ENCODE measurements around the gene XPNPEP3.
A peak's percentile ranks its signal among the peaks of the same experiment; 100 is the strongest.
"Not testable (repeated sequence)": the region's sequence is repeated elsewhere in the genome, so short reads cannot be mapped to it uniquely, and the experiment has no call there.

Gene XPNPEP3

DNA sequence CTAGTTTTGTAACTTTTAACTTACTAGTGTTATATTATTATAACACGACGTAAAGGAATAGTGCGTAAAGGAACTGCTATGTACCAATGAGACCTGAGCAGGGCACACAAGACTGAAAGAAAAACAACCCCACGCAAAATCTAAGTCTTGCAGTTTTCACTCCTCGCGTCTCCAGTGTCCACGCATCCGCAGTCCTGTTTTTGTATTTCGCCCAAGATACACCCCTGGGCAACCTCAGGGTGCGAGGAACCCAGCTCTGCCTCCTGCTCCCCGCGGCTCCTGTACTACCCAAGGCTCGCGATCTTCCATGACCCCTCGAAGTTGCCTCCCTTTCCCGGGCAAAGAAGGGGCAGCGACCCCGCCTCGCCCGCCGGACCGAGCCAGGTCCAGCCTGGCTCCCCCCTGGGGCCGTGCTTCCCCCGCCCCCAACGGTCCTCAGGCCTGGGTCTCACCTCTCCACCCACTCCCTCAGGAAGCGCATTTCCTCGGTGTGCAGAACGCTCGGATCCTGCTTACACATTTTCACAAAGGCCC is 902 bp upstream of the XPNPEP3 start:
- peak in 1 of 2 donors; percentile 24 for DNase-seq (ENCODE audit: low read depth in 1 of 2, low spot score in 1 of 2)

DNA sequence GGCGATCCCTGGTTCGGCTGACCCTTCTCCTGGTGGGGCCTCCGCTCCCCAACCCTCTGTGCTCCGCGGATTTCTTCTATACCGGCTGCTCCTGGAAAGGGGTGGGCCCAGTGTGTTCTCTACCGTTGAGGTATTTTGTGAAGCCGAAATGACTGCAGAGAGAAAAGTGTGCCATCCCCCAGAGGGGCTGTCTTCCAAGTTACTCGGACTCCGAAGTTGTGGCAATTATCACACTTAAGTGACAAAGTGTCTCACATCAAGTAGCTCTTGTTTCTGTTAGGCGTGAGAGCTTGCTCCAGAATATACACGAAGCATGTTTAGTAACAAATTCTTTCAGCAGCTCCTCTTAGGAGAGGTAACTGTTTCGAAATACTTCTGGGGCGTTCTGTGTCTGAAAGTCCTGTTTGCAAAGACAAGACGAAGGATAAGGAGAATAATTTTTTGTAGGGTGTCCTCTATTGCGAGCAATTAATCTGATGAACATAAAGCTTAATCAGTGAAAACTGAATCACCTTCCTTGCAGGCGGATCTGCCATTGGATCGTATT is 434 bp downstream of the XPNPEP3 start:
- DNase-seq (ENCODE audit: low read depth in 1 of 2, low spot score in 1 of 2), result no peak

DNA sequence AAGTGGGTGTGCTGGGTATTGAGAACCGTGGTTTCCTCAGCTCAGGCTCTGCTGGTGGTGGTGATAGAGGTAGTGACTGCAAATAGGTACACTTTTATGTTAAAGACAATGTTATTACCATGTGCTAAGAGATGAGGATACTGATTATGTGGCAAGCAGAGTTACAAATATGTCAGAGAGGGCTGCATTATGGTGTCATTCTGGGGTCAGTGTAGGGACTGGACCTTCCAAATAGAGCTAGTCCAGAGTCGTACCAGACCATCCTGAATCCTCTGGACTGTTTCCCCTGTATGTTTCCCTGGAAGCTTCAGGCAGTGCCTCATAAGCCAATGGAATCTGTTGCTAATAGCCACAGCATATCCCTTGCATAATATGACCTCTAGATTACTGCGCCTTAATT is 5.1 kb downstream of the XPNPEP3 start, which contains the start of gene DNAJB7:
DNAJB7 (minus strand) TSS at position 101 of the 400 bp plus-strand sequence. CDS start 119 bp downstream, outside the sequence.
- no peak for DNase-seq (ENCODE audit: low read depth in 1 of 2, low spot score in 1 of 2)

DNA sequence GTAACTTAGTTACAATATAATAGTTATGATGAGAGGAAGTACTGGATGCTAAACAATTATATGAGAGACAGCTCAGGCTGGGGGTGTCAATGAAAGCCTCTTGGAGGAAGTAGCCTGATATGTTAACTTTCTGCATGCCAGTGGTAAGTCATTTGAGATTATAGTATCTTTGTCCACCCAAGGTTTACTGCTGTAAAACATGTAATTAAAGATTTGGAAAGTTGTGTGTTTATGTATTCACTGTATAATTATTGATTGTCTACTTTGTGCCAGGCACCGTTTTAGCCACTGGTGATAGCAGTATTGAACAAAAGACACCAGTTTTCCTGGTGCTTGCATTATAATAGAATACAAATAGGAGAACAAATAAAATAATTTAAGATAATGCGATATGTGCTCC is 5.6 kb downstream of the XPNPEP3 start:
- no peak for DNase-seq (ENCODE audit: low read depth in 1 of 2, low spot score in 1 of 2)

DNA sequence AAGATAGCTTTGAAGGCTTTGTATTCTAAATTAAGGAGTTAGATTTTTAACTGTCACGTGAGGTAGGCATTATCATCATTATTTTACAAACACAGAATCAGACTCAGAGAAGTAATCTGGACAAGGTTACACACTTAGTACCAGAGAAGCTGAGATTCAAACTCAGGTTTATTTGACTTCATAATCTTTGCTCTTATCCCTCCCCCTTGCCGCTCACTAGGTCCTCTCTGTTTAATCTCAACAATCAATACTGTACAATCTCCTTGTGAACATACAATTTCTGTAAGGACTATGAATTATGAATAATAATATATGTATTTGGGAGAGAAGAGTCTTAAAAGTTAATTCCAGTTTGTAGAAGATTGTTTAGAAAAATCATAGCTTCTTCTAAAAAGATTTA is 10.2 kb downstream of the XPNPEP3 start:
- no peak for DNase-seq (ENCODE audit: low read depth in 1 of 2, low spot score in 1 of 2)

DNA sequence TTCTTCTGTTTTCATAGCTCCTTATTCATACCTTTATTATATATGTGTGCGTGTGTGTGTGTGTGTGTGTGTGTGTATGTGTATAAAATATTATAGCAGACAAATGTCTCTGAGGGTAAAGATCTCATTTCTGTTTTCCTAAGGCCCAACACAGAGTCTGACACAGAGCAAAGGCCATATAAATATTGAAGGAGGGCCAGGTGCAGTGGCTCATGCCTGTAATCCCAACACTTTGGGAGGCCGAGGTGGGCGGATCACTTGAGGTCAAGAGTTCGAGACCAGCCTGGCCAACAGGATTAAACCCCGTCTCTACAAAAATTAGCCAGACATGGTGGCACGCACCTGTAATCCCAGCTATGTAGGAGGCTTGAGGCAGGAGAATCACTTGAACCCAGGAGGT is 11.4 kb downstream of the XPNPEP3 start:
- DNase-seq (ENCODE audit: low read depth in 1 of 2, low spot score in 1 of 2), result not testable (repeated sequence)

DNA sequence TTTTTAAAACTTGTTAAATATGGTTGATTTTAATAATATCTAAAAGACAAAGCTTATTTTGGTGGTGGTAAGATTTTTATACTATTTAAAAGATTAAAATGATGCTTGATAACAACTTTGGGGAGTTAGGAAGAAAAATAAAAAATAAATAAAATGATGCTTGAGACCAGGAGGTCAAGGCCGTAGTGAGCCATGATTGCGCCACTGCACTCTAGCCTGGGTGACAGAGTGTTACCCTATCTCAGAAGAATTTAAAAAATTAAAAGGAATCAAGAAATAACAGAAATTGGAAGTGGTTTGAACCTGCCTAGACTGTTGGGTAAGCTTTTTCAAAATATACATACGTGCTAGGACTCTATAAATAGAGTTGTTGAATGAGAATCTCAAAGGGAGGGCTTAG is 17.1 kb downstream of the XPNPEP3 start:
- DNase-seq (ENCODE audit: low read depth in 1 of 2, low spot score in 1 of 2), result no peak

DNA sequence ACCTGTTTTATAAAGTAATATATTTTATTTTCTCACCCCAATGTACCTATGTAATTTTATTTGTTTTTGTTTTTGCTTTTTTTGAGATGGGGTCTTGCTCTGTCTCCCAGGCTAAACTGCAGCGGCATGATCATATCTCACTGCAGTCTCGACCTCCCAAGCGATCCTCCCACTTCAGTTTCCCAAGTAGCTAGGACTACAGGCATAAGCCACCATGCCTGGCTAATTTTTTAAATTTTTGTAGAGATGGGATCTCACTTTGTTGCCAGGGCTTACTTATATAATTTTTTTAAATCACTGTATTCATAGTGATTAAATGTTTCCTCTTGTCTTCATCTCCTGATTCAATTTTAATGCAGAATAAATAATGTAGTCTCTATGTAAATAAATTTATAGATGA is 18.2 kb downstream of the XPNPEP3 start:
- no peak for DNase-seq (ENCODE audit: low read depth in 1 of 2, low spot score in 1 of 2)

DNA sequence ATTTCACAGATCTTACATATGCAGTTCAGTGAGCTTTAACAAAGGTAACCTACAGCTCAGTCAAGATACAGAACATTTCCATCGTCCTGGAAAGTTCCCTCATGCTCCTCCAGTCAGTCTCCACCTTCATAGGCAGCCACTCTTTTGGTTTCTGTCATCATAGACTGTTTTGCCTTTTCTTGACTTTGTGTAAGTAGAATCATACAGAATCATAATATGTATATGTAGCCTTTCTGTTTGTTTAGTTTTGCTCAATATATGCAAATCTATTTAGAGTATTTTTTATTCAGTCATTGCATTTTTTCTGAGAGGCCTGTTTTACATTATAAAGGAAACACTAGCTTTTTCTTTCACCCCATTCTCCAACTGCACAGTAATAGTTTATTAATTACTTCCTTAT is 20.0 kb downstream of the XPNPEP3 start:
- DNase-seq (ENCODE audit: low read depth in 1 of 2, low spot score in 1 of 2), result no peak

DNA sequence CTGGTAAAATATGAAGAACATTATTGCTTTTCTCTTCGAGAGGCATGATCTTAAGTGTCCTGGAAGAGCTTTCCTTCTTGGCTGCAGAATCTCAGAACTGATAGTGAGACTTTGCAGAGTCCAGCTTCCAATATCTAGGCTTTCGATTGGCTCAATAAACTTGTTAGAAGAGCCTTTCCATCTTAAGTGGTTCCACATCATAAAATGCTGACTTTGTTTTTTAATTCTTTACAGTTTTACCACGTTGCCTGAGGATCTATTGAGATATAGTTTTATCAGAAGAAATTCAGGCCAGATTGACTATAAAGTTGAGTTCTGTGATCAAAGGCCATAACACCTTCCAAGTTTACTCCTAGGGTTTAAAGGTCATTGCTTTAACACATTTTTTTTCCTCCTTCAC is 20.5 kb downstream of the XPNPEP3 start:
- DNase-seq (ENCODE audit: low read depth in 1 of 2, low spot score in 1 of 2), result no peak

DNA sequence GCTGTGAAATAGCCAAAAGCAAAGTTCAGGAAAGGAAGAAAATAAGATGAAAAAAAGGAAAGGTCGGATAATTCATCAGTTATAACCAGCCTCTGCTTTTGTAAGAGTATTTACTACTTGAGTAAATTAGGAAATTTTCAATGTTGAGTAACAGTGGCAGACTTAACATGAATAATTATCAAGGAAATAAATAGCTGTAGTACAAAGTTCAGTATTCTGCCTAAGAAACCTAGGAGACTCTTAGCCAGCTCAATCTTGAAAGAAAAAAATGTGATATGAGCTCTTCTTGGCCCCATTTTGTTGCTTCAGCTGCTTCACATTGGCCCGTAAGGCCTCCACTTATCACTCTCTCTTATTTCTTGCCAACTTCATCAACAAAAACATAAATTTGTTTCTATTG is 22.0 kb downstream of the XPNPEP3 start:
- no peak for DNase-seq (ENCODE audit: low read depth in 1 of 2, low spot score in 1 of 2)

DNA sequence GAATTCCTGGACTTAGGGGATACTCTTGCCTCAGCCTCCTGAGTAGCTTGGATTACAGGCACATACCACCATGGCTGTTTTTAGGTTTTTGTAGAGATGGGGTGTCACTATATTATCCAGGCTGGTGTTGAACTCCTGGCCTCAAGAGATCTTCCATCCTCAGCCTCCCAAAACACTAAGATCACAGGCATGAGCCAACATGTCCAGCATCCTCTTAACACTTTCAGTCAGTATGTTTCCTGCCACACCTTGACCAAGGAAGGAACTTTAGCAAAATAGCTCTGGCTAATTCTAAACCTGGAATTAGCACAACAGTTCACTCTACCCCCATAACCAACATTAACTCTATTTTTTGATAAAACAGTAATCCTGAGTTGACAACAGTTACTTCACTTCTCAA is 32.2 kb downstream of the XPNPEP3 start:
- DNase-seq (ENCODE audit: low read depth in 1 of 2, low spot score in 1 of 2), result no peak

DNA sequence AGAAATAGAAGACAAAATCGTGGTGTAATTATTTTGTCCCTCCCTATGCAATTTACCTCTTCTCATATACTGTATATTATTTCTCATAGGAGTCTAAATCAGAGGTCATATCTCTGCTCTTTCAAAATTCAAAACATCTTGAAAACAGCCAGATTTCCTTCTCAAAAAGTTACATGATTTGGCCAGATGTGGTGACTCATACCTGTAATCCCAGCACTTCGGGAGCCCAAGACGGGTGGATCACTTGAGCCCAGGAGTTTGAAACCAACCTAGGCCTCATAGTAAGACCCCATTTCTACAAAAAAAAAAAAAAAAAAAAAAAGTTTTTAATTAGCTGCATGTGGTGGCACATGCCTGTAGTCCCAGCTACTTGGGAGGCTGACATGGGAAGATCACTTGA is 33.9 kb downstream of the XPNPEP3 start:
- no peak for DNase-seq (ENCODE audit: low read depth in 1 of 2, low spot score in 1 of 2)

DNA sequence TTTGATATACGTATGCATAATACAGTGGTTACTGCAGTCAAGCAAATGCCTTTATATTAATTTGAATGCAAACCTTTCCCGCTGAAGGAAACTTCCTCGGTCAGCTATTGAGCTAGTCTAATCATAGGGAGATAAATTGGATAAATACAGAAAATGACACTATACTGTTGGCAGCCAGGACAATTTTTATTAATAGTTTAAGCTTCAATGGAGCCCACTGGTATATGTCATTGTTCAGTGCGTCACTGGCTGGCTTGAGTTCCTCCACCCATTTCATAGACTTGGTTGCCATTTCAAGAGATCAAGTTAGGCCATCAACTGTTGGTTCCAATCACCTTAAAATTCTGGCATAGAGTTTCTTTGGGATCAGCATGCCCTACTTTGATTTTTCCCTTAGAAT is 37.5 kb downstream of the XPNPEP3 start:
- no peak for DNase-seq (ENCODE audit: low read depth in 1 of 2, low spot score in 1 of 2)

DNA sequence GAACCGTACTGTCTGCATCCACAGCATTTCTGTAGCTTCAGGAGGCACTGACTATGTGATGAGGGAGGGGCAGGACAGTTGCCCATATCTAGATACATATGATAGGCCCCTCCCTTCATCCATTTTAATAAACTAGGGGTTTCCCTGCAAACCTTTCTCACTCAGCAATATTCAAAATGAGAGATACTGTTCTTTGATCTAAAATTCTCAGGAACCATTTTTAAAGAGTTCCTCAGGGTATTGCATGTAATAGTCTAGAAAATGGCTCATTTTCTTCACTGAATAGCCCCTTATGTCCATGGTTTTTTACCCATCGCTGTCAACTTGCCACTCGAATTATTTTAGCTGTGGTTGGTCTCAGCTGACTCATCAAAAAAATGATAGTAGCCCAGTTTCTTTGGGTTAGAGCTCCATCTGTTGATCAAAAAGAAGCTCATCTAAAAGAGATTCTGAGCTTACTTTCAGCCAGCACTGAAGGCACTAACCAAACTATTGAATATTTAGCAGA is 42.0 kb downstream of the XPNPEP3 start:
- peak in 1 of 2 donors; percentile 28 for DNase-seq (ENCODE audit: low read depth in 1 of 2, low spot score in 1 of 2)

DNA sequence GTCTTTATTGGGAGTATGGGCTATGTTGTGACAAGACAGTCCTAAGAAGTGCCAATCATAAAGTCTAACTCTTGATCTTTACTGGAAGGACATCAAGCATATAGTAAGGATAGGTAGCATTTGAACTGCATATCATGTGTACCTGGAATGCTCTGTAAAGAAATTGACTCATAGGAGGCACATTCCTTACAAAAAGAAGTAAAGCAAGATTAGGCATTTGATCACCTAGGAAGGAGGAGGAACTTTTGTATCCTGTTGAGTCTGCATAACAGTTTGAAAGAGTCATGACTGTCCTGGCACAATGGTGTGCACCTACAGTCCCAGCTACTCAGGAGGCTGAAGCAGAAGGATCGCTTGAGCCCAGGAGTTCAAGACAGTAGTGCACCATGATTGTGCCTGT is 47.2 kb downstream of the XPNPEP3 start:
- no peak for DNase-seq (ENCODE audit: low read depth in 1 of 2, low spot score in 1 of 2)

DNA sequence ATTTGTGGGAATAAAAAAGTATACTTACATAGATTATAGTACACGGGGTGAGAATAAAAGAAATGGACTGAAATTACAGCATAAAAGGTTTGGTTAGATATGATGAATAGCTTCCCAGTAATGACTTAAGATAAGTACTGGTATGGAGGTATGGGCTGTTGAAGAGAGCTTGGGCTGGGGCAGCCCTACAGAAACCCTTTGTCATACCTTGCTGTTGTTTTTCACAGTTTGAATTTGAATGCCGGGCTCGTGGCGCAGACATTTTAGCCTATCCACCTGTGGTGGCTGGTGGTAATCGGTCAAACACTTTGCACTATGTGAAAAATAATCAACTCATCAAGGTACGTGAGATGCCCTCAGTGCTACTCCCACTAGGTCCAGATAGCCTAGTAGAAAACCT is 51.9 kb downstream of the XPNPEP3 start:
- no peak for DNase-seq (ENCODE audit: low read depth in 1 of 2, low spot score in 1 of 2)

DNA sequence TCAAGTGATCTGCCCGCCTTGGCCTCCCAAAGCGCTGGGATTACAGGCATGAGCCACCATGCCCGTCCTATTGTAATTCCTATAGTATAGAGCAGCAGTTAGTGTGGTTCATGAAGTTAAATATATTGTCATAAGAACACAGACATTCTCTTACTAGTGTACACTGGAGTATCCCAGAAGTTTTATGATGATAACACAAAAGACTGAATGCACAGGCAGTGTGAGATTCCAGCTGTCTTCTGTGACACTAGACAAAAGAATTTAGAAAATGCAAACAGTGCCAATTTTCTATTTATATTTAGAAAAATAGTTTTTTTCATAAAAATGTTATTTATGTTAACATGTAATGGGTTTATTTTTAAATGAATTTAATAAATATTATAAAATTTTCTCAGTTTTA is 54.8 kb downstream of the XPNPEP3 start:
- no peak for DNase-seq (ENCODE audit: low read depth in 1 of 2, low spot score in 1 of 2)

DNA sequence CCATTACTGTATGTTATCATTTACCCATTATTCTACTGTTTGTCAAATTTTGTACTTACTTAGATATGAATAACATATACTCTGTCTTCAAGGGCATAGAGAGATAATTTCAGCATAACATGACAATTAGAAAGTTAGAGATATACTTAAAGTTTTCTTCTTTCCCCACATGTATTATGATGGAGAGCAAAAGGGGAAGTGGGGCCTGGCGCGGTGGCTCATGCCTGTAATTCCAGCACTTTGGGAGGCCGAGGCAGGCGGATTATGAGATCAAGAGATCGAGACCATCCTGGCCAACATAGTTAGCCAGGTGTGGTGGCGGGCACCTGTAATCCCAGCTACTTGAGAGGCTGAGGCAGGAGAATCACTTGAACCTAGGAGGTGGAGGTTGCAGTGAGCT is 56.0 kb downstream of the XPNPEP3 start:
- not testable (repeated sequence) for DNase-seq (ENCODE audit: low read depth in 1 of 2, low spot score in 1 of 2)

DNA sequence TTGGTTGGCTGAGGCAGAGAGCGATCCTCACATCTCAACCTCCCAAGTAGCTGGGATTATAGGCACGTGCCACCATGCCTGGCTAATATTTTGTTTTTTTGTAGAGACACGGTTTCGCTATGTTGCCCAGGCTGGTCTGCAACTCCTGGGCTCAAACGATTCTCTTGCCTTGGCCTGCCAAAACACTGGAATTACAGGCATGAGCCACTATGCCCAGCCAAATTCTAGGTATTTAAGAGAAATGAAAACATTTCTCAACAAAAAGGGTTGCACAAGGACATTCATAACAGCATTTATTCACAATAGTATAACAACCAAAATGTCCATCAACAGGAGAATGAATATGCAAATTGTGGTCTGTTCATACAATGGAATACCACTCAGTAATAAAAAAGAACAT is 62.5 kb downstream of the XPNPEP3 start:
- no peak for DNase-seq (ENCODE audit: low read depth in 1 of 2, low spot score in 1 of 2)

DNA sequence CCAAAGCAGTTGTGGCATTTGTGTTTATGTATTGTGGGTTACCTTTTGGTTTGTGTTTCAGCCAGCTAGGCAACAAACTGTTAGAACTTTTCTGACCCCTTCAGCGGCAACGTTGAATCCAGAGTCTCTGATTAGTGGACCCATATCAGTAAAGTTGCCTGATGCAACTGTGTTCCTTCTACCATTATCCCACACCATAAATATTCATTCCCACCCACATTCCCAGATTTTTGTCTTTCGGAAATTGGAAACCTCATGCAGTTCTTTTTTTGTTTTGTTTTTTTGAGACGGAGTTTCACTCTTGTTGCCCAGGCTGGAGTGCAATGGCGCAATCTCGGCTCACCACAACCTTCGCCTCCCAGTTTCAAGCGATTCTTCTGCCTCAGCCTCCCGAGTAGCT is 63.6 kb downstream of the XPNPEP3 start:
- DNase-seq (ENCODE audit: low read depth in 1 of 2, low spot score in 1 of 2), result no peak

DNA sequence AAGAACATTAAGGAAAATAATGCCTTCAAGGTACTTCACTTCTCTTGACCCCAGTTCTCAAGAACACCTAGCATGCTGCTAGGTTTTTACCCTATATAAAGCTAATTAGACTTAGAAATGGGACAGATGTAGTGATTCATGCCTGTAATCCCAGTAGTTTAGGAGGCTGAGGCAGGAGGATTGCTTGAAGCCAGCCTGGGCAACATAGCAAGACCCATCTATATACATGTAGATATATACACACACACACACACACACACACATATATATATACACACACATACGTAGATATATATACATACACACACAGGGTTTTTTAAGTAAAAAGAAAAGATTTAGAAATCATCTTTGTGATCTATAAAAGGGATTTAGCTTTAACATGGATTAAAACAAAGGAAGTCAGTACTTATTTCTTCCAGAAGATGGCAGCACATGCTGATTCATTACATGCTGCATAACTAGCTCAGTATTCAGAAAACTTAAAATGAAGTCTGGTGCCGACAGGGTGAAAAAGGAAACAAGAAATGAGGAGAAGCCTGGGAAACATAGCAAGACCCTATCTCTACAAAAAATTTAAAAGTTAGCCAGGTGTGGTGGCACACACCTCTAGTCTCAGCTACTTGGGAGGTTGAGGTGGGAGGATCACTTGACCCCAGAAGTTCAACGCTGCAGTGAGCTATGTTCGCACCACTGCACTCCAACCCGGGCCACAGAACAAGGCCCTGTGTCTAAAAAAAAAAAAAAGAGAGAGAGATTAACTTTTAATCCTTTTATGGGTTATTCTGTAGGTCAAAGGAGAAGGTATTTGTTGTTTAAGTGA is 65.7 kb downstream of the XPNPEP3 start:
- DNase-seq (ENCODE audit: low read depth in 1 of 2, low spot score in 1 of 2), result peak in 1 of 2 donors; percentile 38
